ENCODE data around the gene ZDHHC8. TPM values are rescaled to one million over a fixed set of nuclear protein-coding genes. Genes with fewer than 3 reads are reported as not detected.

Gene ZDHHC8
- total and polyA plus RNA-seq, 2 donors (not counting 1 experiment from before 2014, with no cell fraction given) = 94.4 to 96.9 TPM

GRCh38 chr22:20194681-20195593 is 63.3 kb downstream of the ZDHHC8 start:
- H2AFZ ChIP-seq (ENCODE audit: insufficient read depth, low read depth, low read length, poor library complexity, severe bottlenecking) = no peak overlapping the region
- H3K9me3 ChIP-seq (ENCODE audit: control extremely low read depth in 1 of 3, control insufficient read depth in 2 of 3, insufficient read depth in 1 of 3, low read length in 2 of 3) = no peaks in the 10 kb centered on the region
- TF ChIP-seq EZH2 (IDR thresholded peaks at IDR 0.05; ENCODE audit: borderline replicate concordance, insufficient read depth, low read depth, low read length, poor library complexity, severe bottlenecking) = no peak
- TF ChIP-seq, protein P1, sequence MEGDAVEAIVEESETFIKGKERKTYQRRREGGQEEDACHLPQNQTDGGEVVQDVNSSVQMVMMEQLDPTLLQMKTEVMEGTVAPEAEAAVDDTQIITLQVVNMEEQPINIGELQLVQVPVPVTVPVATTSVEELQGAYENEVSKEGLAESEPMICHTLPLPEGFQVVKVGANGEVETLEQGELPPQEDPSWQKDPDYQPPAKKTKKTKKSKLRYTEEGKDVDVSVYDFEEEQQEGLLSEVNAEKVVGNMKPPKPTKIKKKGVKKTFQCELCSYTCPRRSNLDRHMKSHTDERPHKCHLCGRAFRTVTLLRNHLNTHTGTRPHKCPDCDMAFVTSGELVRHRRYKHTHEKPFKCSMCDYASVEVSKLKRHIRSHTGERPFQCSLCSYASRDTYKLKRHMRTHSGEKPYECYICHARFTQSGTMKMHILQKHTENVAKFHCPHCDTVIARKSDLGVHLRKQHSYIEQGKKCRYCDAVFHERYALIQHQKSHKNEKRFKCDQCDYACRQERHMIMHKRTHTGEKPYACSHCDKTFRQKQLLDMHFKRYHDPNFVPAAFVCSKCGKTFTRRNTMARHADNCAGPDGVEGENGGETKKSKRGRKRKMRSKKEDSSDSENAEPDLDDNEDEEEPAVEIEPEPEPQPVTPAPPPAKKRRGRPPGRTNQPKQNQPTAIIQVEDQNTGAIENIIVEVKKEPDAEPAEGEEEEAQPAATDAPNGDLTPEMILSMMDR (IDR thresholded peaks at IDR 0.05) = no peak
- H3K4me3 Mint-ChIP-seq = no peak overlapping the region
- no peak overlapping the region for H3K9ac ChIP-seq (ENCODE audit: low read length)
- no peaks in the 10 kb centered on the region for H3K4me1 Mint-ChIP-seq
- H3K27ac ChIP-seq (ENCODE audit: low read length in 2 of 2) = no peak overlapping the region
- H3K27ac Mint-ChIP-seq = no peak overlapping the region
- no peaks in the 10 kb centered on the region for H3K79me2 ChIP-seq (ENCODE audit: control insufficient read depth, insufficient read depth, low read length)
- peaks cover 4% of the 10 kb centered on the region for H3K27me3 Mint-ChIP-seq
- ATAC-seq (ENCODE audit: low read depth) (no peak), DNase-seq (no peak)
- 59% methylated on average over 12 of the region's 15 CpGs for WGBS (ENCODE audit: insufficient coverage)
- no peak overlapping the region for H3K4me2 ChIP-seq (replicated peaks; ENCODE audit: low read depth, low read length, poor library complexity, severe bottlenecking)
- H3K9me3 Mint-ChIP-seq (ENCODE audit: insufficient read depth) = no peaks in the 10 kb centered on the region
- ChIA-PET POLR2A (no interaction called here), CTCF (no interaction called here)
- H4K20me1 ChIP-seq (ENCODE audit: control insufficient read depth, insufficient read depth, low read length, poor library complexity, severe bottlenecking) = no peaks in the 10 kb centered on the region
- no peaks in the 10 kb centered on the region for H3K27me3 ChIP-seq (replicated peaks in 1 of 4; ENCODE audit: control extremely low read depth in 1 of 4, control insufficient read depth in 3 of 4, insufficient read depth in 4 of 4, low read length in 3 of 4)
- no peaks in the 10 kb centered on the region for H3K4me1 ChIP-seq (ENCODE audit: control insufficient read depth in 2 of 2, insufficient read depth in 2 of 2, low read length in 2 of 2)
- intact Hi-C loops (cut with micrococcal nuclease) = no loop called here
- H3K36me3 ChIP-seq (replicated peaks in 1 of 2; ENCODE audit: control extremely low read depth in 1 of 2, control insufficient read depth in 1 of 2, extremely low read depth in 1 of 2, insufficient read depth in 2 of 2, low read length in 1 of 2) = no peaks in the 10 kb centered on the region
- no peak overlapping the region for H3K4me3 ChIP-seq (ENCODE audit: control extremely low read depth in 1 of 5, extremely low read depth in 1 of 5, insufficient read depth in 1 of 5, low read depth in 2 of 5, low read length in 4 of 5)

All from B cell (primary cell).